Immature natural killer cell (primary cell): Measurements from ENCODE around the gene GABBR2. TPM values are rescaled to one million over a fixed set of nuclear protein-coding genes. Genes with fewer than 3 reads are reported as not detected.

Source experiments
- DNase-seq, 3 donors: peaks; one replicate each; pipeline ENCODE4 v3.0.0; 2022; ENCODE audit warnings: mixed read lengths in 1 of 3
- H3K27ac Mint-ChIP-seq, 6 donors: one replicate each; pipeline ENCODE4 v1.8.0; 2020; ENCODE audit warnings: mixed read lengths in 6 of 6, mild to moderate bottlenecking in 5 of 6, inconsistent platforms in 4 of 6, moderate library complexity in 3 of 6
- H3K27me3 Mint-ChIP-seq, 3 donors: one replicate each; pipeline ENCODE4 v1.8.0; 2020 to 2021; ENCODE audit warnings: low read depth in 3 of 3, mild to moderate bottlenecking in 3 of 3, mixed read lengths in 3 of 3, moderate library complexity in 3 of 3, inconsistent platforms in 1 of 3
- H3K36me3 Mint-ChIP-seq, 3 donors: one replicate each; pipeline ENCODE4 v1.8.0; 2020; ENCODE audit warnings: mixed read lengths in 3 of 3, inconsistent platforms in 2 of 3, mild to moderate bottlenecking in 2 of 3
- H3K4me1 Mint-ChIP-seq, 2 donors: one replicate each; pipeline ENCODE4 v1.8.0; 2020; ENCODE audit warnings: inconsistent platforms in 2 of 2, mild to moderate bottlenecking in 2 of 2, mixed read lengths in 2 of 2, moderate library complexity in 1 of 2
- H3K4me3 Mint-ChIP-seq, 5 donors: one replicate each; pipeline ENCODE4 v1.8.0; 2020; ENCODE audit warnings: mild to moderate bottlenecking in 5 of 5, mixed read lengths in 5 of 5, inconsistent platforms in 3 of 5, moderate library complexity in 3 of 5
- H3K9me3 Mint-ChIP-seq, 6 donors: one replicate each; pipeline ENCODE4 v1.8.0; 2020; ENCODE audit warnings: mild to moderate bottlenecking in 6 of 6, mixed read lengths in 6 of 6, inconsistent platforms in 4 of 6, moderate library complexity in 3 of 6
- polyA plus RNA-seq, 3 donors: library from polyadenylated mRNA; unstranded; fragments of 300-500 nt; fragmentation: Illumina TruSeq; gene quantifications; one replicate each; pipeline ENCODE4 v1.2.3, GENCODE V29; 2021

Gene GABBR2
- polyA plus RNA-seq, 3 donors from 2014 or later: not detected

DNA sequence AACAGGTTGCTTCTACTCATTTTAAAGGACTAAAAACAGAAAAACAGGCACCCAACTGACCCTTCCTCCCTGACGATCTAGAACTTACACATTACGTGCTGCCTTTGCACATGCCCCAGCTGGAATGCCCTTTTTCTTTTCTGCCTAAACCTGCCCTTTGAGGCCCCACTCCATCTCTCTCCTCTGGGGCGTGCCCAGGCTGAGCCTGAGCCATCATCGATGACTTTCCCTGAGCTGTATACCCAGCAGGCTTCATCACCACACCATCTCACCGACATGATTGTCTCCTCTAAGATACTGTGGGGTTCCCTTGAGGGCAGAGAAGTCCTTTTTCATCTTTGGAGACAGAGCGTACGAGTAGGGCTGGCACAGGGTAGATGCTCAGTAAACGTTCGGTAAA is 24.1 kb upstream of the GABBR2 start:
- no peaks in the 10 kb centered on the region for H3K4me1 Mint-ChIP-seq
- DNase-seq: no peak
- no peaks in the 10 kb centered on the region for H3K9me3 Mint-ChIP-seq
- H3K27me3 Mint-ChIP-seq: no peaks in the 10 kb centered on the region
- H3K4me3 Mint-ChIP-seq: no peak overlapping the region
- H3K27ac Mint-ChIP-seq: no peak overlapping the region
- peaks cover 8 to 32% (median 28%) of the 10 kb centered on the region in 3 donors for H3K36me3 Mint-ChIP-seq

DNA sequence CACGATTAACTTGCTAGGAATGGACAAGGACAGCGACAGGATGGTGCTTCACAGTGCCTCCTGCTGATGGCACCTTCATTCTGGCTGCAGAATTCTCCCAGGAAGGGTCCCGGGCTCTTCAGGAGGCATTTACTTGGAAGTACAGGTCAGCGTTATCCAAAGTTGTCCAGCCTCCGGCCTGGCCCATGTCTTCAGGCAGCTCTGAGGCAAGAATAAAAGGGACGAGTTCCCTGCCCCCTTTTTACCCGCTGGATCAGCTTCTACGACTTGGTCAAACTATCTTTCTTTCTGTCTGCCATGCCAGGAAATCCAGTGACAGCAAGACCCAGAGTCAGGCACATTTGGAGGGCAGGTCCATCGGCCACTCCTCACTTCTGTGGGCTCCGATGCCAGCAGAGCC is 23.4 kb upstream of the GABBR2 start:
- Mint-ChIP-seq H3K4me3 (no peak overlapping the region), H3K9me3 (no peaks in the 10 kb centered on the region), H3K27ac (peak overlapping the region in 1 of 6 donors; percentile 28), H3K4me1 (no peaks in the 10 kb centered on the region), H3K36me3 (peaks cover 8 to 26% (median 21%) of the 10 kb centered on the region in 3 donors), H3K27me3 (no peaks in the 10 kb centered on the region)
- no peak for DNase-seq

DNA sequence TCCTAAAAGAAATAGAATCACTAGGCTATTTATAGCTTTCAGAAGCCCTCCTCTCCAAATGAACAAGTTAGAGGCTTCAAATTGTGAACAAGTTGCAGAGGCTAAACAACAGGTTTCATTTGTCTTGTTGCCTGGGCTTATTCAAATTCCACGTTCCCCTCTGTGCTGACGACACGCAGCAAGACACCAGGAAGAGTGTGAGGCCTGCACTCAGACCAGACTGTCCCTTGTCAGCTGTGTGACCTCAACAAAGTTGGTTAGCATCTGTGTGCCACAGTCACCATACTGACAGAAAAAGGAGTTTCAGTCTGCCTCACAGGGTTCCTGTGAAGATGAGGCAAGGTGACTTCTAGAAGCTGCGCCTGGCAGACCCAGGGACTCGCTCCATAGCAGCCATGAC is 22.1 kb upstream of the GABBR2 start:
- H3K36me3 Mint-ChIP-seq: peaks cover 4 to 15% (median 10%) of the 10 kb centered on the region in 3 donors
- no peak for DNase-seq
- no peak overlapping the region for H3K4me3 Mint-ChIP-seq
- H3K4me1 Mint-ChIP-seq: no peaks in the 10 kb centered on the region
- H3K27me3 Mint-ChIP-seq: peaks cover 0 to 7% (median 0%) of the 10 kb centered on the region in 3 donors
- H3K9me3 Mint-ChIP-seq: no peaks in the 10 kb centered on the region
- H3K27ac Mint-ChIP-seq: no peak overlapping the region

GRCh38 chr9:98728500-98728899 is 19.8 kb upstream of the GABBR2 start:
- no peaks in the 10 kb centered on the region for H3K36me3 Mint-ChIP-seq
- H3K27me3 Mint-ChIP-seq: peaks cover 0 to 7% (median 0%) of the 10 kb centered on the region in 3 donors
- DNase-seq: no peak
- no peaks in the 10 kb centered on the region for H3K4me1 Mint-ChIP-seq
- H3K9me3 Mint-ChIP-seq: no peaks in the 10 kb centered on the region
- H3K27ac Mint-ChIP-seq: no peak overlapping the region
- H3K4me3 Mint-ChIP-seq: no peak overlapping the region

DNA sequence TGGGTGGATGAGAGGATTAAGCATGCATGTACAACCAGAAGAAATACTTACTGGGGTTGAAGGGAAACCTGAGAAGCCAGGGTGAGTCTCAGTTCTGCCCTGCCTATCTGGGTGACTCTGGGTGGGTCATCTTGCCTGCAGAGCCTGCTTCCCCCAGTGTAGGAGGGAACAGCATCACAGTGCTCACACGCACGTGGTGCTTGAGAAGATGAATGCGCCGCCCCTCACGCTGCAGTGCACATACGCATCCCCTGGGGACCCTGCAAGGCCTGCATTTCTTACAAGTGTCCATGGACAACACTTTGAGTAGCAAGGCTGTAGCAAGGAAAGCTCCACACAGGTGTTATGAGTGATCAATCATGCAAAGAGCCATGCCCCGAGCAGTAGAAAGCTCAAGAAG is 18.7 kb upstream of the GABBR2 start:
- Mint-ChIP-seq H3K4me3 (no peak overlapping the region), H3K27me3 (peaks cover 0 to 8% (median 0%) of the 10 kb centered on the region in 3 donors), H3K4me1 (no peaks in the 10 kb centered on the region), H3K36me3 (no peaks in the 10 kb centered on the region), H3K9me3 (no peaks in the 10 kb centered on the region), H3K27ac (no peak overlapping the region)
- DNase-seq: no peak

GRCh38 chr9:98726735-98727134 is 18.0 kb upstream of the GABBR2 start:
- no peaks in the 10 kb centered on the region for H3K9me3 Mint-ChIP-seq
- no peaks in the 10 kb centered on the region for H3K36me3 Mint-ChIP-seq
- no peak overlapping the region for H3K4me3 Mint-ChIP-seq
- H3K4me1 Mint-ChIP-seq: no peaks in the 10 kb centered on the region
- peaks cover 0 to 8% (median 2%) of the 10 kb centered on the region in 3 donors for H3K27me3 Mint-ChIP-seq
- no peak for DNase-seq
- no peak overlapping the region for H3K27ac Mint-ChIP-seq

GRCh38 chr9:98724810-98725530 is 16.2 kb upstream of the GABBR2 start:
- H3K27me3 Mint-ChIP-seq: peaks cover 0 to 8% (median 4%) of the 10 kb centered on the region in 3 donors
- no peaks in the 10 kb centered on the region for H3K4me1 Mint-ChIP-seq
- no peak for DNase-seq
- no peak overlapping the region for H3K4me3 Mint-ChIP-seq
- H3K27ac Mint-ChIP-seq: no peak overlapping the region
- H3K9me3 Mint-ChIP-seq: no peaks in the 10 kb centered on the region
- no peaks in the 10 kb centered on the region for H3K36me3 Mint-ChIP-seq

GRCh38 chr9:98721643-98722042 is 12.9 kb upstream of the GABBR2 start:
- no peaks in the 10 kb centered on the region for H3K9me3 Mint-ChIP-seq
- no peaks in the 10 kb centered on the region for H3K36me3 Mint-ChIP-seq
- no peak for DNase-seq
- H3K4me3 Mint-ChIP-seq: no peak overlapping the region
- no peak overlapping the region for H3K27ac Mint-ChIP-seq
- peaks cover 2 to 11% (median 4%) of the 10 kb centered on the region in 3 donors for H3K27me3 Mint-ChIP-seq
- H3K4me1 Mint-ChIP-seq: no peaks in the 10 kb centered on the region

DNA sequence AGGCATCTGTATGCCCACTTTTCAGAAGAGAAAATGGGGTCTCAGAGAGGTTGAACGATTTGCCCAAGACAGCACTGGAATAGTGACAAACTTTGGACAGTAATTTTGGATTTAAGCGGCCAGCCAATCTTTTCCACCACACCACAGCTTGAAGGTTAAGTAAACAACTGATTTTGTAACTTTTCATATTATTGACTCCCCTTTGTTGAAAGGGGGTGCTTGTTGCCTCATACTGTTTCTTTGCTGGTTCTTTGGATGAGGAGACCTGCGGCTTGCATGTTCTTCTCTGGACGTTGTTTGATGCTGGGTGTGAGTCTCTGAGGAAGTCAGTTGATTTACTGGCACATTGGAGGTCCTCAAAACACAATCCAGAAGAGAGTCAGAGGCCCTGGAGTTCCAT is 11.7 kb upstream of the GABBR2 start:
- Mint-ChIP-seq H3K27ac (no peak overlapping the region), H3K36me3 (no peaks in the 10 kb centered on the region), H3K27me3 (peaks cover 2 to 14% (median 4%) of the 10 kb centered on the region in 3 donors), H3K4me1 (no peaks in the 10 kb centered on the region), H3K4me3 (no peak overlapping the region), H3K9me3 (no peaks in the 10 kb centered on the region)
- DNase-seq: no peak

DNA sequence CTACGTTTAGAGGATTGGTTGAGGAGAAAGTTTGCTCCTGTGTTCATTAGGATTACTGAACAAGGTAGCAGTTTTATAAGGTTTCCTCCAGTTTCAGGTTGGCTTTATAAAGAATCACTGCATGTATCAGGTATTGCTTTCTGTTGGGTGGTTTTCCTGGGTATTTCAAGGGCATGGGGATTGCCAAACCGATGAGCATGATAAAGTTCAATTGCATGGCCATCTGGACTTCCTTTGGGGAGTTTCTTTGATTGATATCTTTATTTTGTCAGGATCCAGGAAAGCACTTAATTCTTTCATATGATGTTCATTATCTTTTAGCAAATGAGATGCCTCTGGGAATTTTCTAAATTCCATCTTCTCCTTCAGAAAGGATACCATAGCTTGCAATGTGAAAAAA is 10.3 kb upstream of the GABBR2 start:
- Mint-ChIP-seq H3K9me3 (no peaks in the 10 kb centered on the region), H3K36me3 (no peaks in the 10 kb centered on the region), H3K4me1 (no peaks in the 10 kb centered on the region), H3K27me3 (peaks cover 2 to 14% (median 4%) of the 10 kb centered on the region in 3 donors), H3K27ac (no peak overlapping the region), H3K4me3 (no peak overlapping the region)
- DNase-seq: no peak

GRCh38 chr9:98714833-98715232 is 6.1 kb upstream of the GABBR2 start:
- no peaks in the 10 kb centered on the region for H3K9me3 Mint-ChIP-seq
- H3K4me3 Mint-ChIP-seq: no peak overlapping the region
- no peaks in the 10 kb centered on the region for H3K4me1 Mint-ChIP-seq
- DNase-seq: no peak
- H3K27me3 Mint-ChIP-seq: peaks cover 10 to 24% (median 13%) of the 10 kb centered on the region in 3 donors
- H3K27ac Mint-ChIP-seq: no peak overlapping the region
- no peaks in the 10 kb centered on the region for H3K36me3 Mint-ChIP-seq

DNA sequence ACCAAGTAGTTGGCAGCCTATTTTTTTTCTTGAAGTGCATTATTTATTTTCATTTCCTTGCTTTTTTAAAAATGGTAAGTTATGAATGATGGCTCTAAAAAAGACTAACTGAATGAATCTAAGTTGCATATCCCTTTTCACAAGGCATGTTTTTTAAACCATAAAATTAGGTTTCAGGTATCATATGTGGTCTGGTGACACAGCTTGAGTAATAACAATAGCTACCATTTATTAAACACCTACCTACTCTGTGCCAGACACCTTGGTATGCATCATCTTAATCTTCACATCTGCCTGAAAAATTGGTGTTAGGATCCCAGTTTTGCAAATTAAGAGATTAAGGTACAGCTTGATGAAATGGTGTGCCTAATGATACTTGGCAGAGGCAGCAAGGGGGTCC is 4.3 kb upstream of the GABBR2 start:
- Mint-ChIP-seq H3K4me1 (no peaks in the 10 kb centered on the region), H3K27me3 (peaks cover 13 to 22% (median 13%) of the 10 kb centered on the region in 3 donors), H3K36me3 (no peaks in the 10 kb centered on the region), H3K4me3 (no peak overlapping the region), H3K9me3 (no peaks in the 10 kb centered on the region), H3K27ac (no peak overlapping the region)
- no peak for DNase-seq

DNA sequence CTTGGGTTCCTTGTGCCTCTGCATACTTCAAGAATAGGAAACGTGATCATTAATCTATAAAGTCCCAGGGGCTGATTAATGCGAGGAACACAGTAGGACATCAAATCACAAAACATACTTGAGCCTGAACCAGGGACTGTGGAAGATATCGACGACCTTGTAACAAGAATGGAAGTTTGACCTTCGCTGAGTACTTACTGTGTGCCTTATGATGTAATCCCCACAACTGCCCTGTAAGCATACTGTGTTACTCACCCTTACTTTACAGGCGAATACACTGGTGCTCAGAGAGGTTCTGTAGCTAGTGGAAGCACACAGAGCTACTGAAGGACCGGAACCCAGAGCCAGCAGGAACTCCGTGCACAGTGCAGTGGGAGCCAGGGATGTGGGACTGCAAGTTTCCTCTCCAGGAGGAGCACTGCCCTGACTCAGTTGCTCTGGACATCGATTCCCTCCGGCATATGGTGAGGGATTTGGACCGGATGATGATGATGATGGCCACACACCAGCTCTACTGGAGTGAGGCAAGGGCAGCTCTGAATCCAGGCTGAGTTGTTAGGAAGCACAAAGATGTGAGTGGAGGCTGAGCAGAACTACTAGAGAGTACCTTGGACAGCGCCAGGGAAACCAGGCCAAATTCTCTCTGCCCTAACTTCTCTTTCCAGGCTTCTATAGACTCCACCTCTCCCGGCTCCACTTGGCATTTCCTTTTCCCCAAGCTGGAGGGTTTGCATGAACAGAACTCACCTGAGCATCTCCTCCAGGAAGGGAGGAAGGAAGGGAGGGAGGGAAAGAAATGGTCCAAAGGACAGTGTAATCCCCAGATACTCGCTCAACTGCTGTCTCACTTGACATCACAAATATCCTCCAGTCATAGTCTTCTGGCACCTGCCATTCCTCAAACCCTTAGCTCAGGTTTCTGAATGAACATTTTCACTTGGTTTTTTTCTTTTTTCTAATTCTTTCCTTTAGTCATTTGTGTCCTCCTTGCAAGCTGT is 1.5 kb upstream of the GABBR2 start:
- Mint-ChIP-seq H3K27ac (no peak overlapping the region), H3K9me3 (peaks cover 0 to 3% (median 0%) of the 10 kb centered on the region in 6 donors), H3K36me3 (peaks cover 0 to 4% (median 0%) of the 10 kb centered on the region in 3 donors), H3K27me3 (peaks cover 13 to 22% (median 18%) of the 10 kb centered on the region in 3 donors), H3K4me1 (peaks cover 2 to 5% of the 10 kb centered on the region in 2 donors), H3K4me3 (peak overlapping the region in 1 of 5 donors; percentile 16)
- no peak for DNase-seq
